Lower lobe of right lung (tissue), 2 donors: ENCODE measurements around the gene CRYBA1. TPM values are rescaled to one million over a fixed set of nuclear protein-coding genes. Genes with fewer than 3 reads are reported as not detected.

Source experiments
- ATAC-seq, 2 donors: fragments of 200-7000 bp; cut with Tn5 transposase; one replicate each; pipeline ENCODE4 v1.9.1; 2020 to 2022; ENCODE audit warnings: mild to moderate bottlenecking in 2 of 2, moderate library complexity in 2 of 2
- DNase-seq: peaks from one replicate; pipeline ENCODE4 v3.0.0-alpha.2; 2020
- H3K27ac ChIP-seq: fragments of 200-600 bp; one replicate; pipeline ENCODE4 v1.8.0; 2022
- H3K27me3 ChIP-seq: fragments of 200-600 bp; one replicate; pipeline ENCODE4 v1.8.0; 2022; ENCODE audit warnings: low read depth
- H3K36me3 ChIP-seq: fragments of 200-600 bp; one replicate; pipeline ENCODE4 v1.8.0; 2022; ENCODE audit warnings: mild to moderate bottlenecking
- H3K4me1 ChIP-seq: fragments of 200-600 bp; one replicate; pipeline ENCODE4 v1.8.0; 2022
- H3K4me3 ChIP-seq: fragments of 200-600 bp; one replicate; pipeline ENCODE4 v1.8.0; 2022; ENCODE audit warnings: mild to moderate bottlenecking
- H3K9me3 ChIP-seq: fragments of 200-600 bp; one replicate; pipeline ENCODE4 v1.8.0; 2022
- intact Hi-C: fragments of 100-400 bp; cut with DNase I; formaldehyde crosslinking; loops from one replicate; pipeline ENCODE4 v1.11.0; 2022
- total RNA-seq: library from RNA; stranded (reverse); fragmentation: NEBNext Ultra II Directional; extraction: Animal tissue kit (Norgen Biotek cat#: 25700); gene quantifications from one replicate; pipeline ENCODE4 v1.2.1, GENCODE V29; 2021
- TF ChIP-seq, protein P1 (sequence below): fragments of 200-600 bp; IDR thresholded peaks from one replicate; pipeline ENCODE4 v1.8.0; 2022; ENCODE audit warnings: antibody characterized with exemption, mild to moderate bottlenecking
- donor health status: DM: no; HTN: yes; CAD: no; lungs with severe emphysema.

CRYBA1 gene
- total RNA-seq, 1 donor from 2014 or later: not detected

DNA sequence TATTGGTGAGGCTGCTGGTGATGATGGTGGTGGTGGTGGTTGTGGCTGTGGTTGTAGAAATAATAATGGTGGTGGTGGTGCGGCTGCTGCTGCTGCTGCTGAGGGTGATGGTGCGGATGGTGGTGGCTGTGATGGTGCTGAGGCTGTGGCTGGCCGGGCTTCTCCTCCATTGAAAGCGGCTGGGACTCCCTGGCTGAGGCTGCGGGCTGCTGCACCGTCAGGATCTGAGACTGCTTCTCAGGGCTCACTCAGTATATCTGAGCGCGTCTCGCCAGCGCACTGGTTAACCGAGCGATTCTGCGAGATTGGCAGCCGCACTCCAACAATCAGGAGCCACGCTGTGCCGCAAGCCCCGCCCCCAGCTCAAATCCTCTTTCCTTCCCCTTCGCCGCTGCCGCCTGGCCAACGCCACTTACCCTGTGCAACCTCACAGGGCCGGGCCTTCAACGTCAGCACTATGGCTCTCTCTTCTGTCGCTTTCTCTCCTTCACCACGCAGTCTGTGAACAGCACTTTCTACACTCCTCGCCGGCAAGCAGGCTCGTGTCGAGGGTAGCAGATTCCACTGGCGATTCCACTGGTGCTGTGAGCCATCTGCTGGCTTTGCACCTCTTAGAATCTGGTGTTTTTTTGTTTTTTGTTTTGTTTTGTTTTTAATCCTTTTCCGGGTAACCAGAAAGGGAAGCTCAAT is 47.4 kb downstream of the CRYBA1 start, which contains the start of gene NUFIP2:
NUFIP2 (minus strand) TSS at position 259 of the 690 bp plus-strand sequence; CDS start at position 170, 89 bp downstream.
- ATAC-seq (peak; percentile 96 to 98), DNase-seq (peak; percentile 99)
- intact Hi-C loops: no loop called here
- Histone ChIP-seq H3K27ac (peak within 1 kb of the TSS; percentile 97), H3K9me3 (no peaks in the 10 kb centered on the region), H3K27me3 (no peaks in the 10 kb centered on the region), H3K36me3 (peaks cover 14% of the 10 kb centered on the region), H3K4me1 (peaks cover 36% of the 10 kb centered on the region), H3K4me3 (peak within 1 kb of the TSS; percentile 98)
- TF ChIP-seq, protein P1, sequence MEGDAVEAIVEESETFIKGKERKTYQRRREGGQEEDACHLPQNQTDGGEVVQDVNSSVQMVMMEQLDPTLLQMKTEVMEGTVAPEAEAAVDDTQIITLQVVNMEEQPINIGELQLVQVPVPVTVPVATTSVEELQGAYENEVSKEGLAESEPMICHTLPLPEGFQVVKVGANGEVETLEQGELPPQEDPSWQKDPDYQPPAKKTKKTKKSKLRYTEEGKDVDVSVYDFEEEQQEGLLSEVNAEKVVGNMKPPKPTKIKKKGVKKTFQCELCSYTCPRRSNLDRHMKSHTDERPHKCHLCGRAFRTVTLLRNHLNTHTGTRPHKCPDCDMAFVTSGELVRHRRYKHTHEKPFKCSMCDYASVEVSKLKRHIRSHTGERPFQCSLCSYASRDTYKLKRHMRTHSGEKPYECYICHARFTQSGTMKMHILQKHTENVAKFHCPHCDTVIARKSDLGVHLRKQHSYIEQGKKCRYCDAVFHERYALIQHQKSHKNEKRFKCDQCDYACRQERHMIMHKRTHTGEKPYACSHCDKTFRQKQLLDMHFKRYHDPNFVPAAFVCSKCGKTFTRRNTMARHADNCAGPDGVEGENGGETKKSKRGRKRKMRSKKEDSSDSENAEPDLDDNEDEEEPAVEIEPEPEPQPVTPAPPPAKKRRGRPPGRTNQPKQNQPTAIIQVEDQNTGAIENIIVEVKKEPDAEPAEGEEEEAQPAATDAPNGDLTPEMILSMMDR: no peak

DNA sequence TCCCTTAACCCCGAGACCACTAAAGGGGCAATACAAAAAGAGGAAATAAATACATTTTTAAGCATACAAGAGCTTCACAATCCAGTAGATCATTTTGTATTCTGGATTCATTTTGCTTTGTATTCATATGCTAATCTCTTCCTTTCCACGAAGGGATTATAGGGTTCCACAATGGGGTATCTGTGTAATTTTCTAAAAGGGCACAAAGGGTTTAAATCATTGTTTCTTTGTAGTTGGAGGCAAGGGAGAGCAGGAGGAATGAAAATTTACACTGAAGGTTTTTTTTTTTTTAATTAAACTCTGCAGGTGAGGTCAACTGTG is 47.9 kb downstream of the CRYBA1 start:
- peaks cover 10% of the 10 kb centered on the region for H3K36me3 ChIP-seq
- H3K27ac ChIP-seq: peak overlapping the region; percentile 97
- ATAC-seq (no peak), DNase-seq (no peak)
- no peaks in the 10 kb centered on the region for H3K27me3 ChIP-seq
- peak overlapping the region; percentile 98 for H3K4me3 ChIP-seq
- intact Hi-C loops: no loop called here
- TF ChIP-seq, protein P1: no peak
- no peaks in the 10 kb centered on the region for H3K9me3 ChIP-seq
- H3K4me1 ChIP-seq: peaks cover 31% of the 10 kb centered on the region

DNA sequence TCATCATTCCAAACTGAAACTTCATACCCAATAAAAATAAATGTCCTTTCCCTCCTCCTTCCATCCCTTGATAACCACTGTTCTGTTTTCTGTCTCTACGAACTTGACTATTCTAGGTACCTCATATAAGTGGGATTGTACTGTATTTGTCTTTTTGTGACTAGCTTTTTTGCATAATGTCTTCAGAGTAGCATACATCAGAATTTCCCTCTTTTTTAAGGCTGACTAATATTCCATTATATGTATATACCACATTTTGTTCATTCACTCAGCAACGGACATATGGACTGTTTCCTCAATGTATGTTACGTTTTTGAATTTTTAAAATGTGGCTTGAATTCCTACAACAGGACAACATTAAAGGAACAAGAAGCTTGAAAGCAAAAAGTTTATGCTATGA is 48.8 kb downstream of the CRYBA1 start:
- Histone ChIP-seq H3K4me1 (peaks cover 22% of the 10 kb centered on the region), H3K9me3 (no peaks in the 10 kb centered on the region), H3K27ac (no peak overlapping the region), H3K4me3 (no peak overlapping the region), H3K36me3 (peaks cover 1% of the 10 kb centered on the region), H3K27me3 (no peaks in the 10 kb centered on the region)
- intact Hi-C loops: no loop called here
- DNase-seq (no peak), ATAC-seq (no peak)
- TF ChIP-seq, protein P1: no peak

GRCh38 chr17:29299031-29299430 is 52.4 kb downstream of the CRYBA1 start:
- Histone ChIP-seq H3K4me3 (no peak overlapping the region), H3K9me3 (no peaks in the 10 kb centered on the region), H3K36me3 (no peaks in the 10 kb centered on the region), H3K27me3 (no peaks in the 10 kb centered on the region), H3K27ac (no peak overlapping the region), H3K4me1 (peaks cover 8% of the 10 kb centered on the region)
- TF ChIP-seq, protein P1: no peak
- intact Hi-C loops: no loop called here
- ATAC-seq (no peak), DNase-seq (no peak)

DNA sequence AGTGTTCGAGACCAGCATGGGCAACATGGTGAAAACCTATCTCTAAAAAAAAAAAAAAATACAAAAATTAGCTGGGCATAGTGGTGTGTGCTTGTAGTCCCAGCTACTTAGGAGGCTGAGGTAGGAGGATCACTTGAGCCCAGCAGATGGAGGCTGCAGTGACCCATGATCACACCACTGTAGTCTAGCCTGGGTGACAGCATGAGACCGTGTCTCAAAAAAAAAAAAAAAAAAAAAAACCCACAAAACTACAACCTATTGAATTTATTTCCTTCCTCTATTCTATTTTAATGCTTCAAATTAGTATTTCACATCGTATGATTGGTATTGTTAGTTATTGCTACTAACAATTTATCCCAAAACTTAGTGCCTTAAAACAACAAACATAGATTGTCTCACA is 56.7 kb downstream of the CRYBA1 start:
- H3K27ac ChIP-seq: no peak overlapping the region
- H3K9me3 ChIP-seq: no peaks in the 10 kb centered on the region
- H3K4me3 ChIP-seq: no peak overlapping the region
- DNase-seq: no peak
- TF ChIP-seq, protein P1: no peak
- H3K27me3 ChIP-seq: no peaks in the 10 kb centered on the region
- no peak for ATAC-seq
- H3K4me1 ChIP-seq: no peaks in the 10 kb centered on the region
- intact Hi-C loops: no loop called here
- H3K36me3 ChIP-seq: no peaks in the 10 kb centered on the region

Other genes starting within 250 kb of the CRYBA1 start
- not detected for gene SEZ6, start 240.8 kb upstream of the CRYBA1 start, total RNA-seq
- 1.3 TPM for gene PIPOX, start 203.7 kb upstream of the CRYBA1 start, total RNA-seq
- gene MYO18A, start 66.5 kb upstream of the CRYBA1 start, total RNA-seq: 59.5 TPM
- 66.2 TPM for gene NUFIP2, start 47.3 kb downstream of the CRYBA1 start, total RNA-seq
- gene TAOK1, start 143.5 kb downstream of the CRYBA1 start, total RNA-seq: 70.6 TPM